Neuronal stem cell (in vitro differentiated cells): Measurements from ENCODE around the gene CELSR3.

Experiments
- DNase-seq: peaks from one replicate; pipeline ENCODE4 v3.0.0-alpha.2; 2013; ENCODE audit warnings: low spot score
- H2AFZ ChIP-seq: one replicate; pipeline ENCODE4 v1.6.1; 2013; ENCODE audit warnings: mild to moderate bottlenecking, low read length, inconsistent platforms
- H2AK5ac ChIP-seq: 2 replicates; pipeline ENCODE4 v1.6.1; 2013; ENCODE audit warnings: low read depth, mild to moderate bottlenecking, inconsistent platforms, low read length, moderate library complexity, mixed read lengths
- H2BK120ac ChIP-seq: 2 replicates; pipeline ENCODE4 v1.6.1; 2013; ENCODE audit warnings: low read depth, mild to moderate bottlenecking, inconsistent platforms, low read length, moderate library complexity, mixed read lengths
- H2BK12ac ChIP-seq: one replicate; pipeline ENCODE4 v1.6.1; 2013; ENCODE audit warnings: low read length, inconsistent platforms
- H2BK15ac ChIP-seq: 2 replicates; pipeline ENCODE4 v1.6.1; 2013; ENCODE audit warnings: mild to moderate bottlenecking, low read length, inconsistent platforms, mixed read lengths
- H2BK5ac ChIP-seq: one replicate; pipeline ENCODE4 v1.6.1; 2013; ENCODE audit warnings: inconsistent platforms, mild to moderate bottlenecking, low read length, moderate library complexity
- H3K14ac ChIP-seq: one replicate; pipeline ENCODE4 v1.6.1; 2013; ENCODE audit warnings: low read length, inconsistent platforms
- H3K18ac ChIP-seq: 2 replicates; pipeline ENCODE4 v1.6.1; 2013; ENCODE audit warnings: low read length, inconsistent platforms
- H3K23ac ChIP-seq: 2 replicates; pipeline ENCODE4 v1.6.1; 2013; ENCODE audit warnings: low read depth, mild to moderate bottlenecking, mixed read lengths, low read length, inconsistent platforms; ENCODE audit not compliant: poor library complexity
- H3K27ac ChIP-seq: replicated peaks from 3 replicates; pipeline ENCODE4 v1.5.1; 2013; ENCODE audit warnings: low read length, inconsistent platforms
- H3K27me3 ChIP-seq, 3 experiments: 2 replicates each; pipeline ENCODE4 v1.6.1; 2013; ENCODE audit warnings: low read length in 3 of 3, mild to moderate bottlenecking in 2 of 3, inconsistent platforms in 1 of 3, low read depth in 1 of 3, mixed read lengths in 1 of 3, moderate library complexity in 1 of 3; ENCODE audit not compliant: control insufficient read depth in 3 of 3, insufficient read depth in 3 of 3
- H3K36me3 ChIP-seq, 2 donors: replicated peaks in 1 of 2; 2 replicates each; pipeline ENCODE4 v1.6.1; 2013; ENCODE audit warnings: low read length in 2 of 2; ENCODE audit not compliant: control insufficient read depth in 2 of 2, insufficient read depth in 2 of 2
- H3K4ac ChIP-seq: 2 replicates; pipeline ENCODE4 v1.6.1; 2013; ENCODE audit warnings: inconsistent platforms, mild to moderate bottlenecking, low read length, moderate library complexity
- H3K4me1 ChIP-seq, 2 donors: 1 replicate in 1 of 2; 2 replicates in 1 of 2; pipeline ENCODE4 v1.6.1; 2013; ENCODE audit warnings: low read length in 2 of 2, low read depth in 1 of 2; ENCODE audit not compliant: control insufficient read depth in 2 of 2, insufficient read depth in 1 of 2
- H3K4me2 ChIP-seq: one replicate; pipeline ENCODE4 v1.6.1; 2013; ENCODE audit warnings: mild to moderate bottlenecking, low read length, inconsistent platforms; ENCODE audit not compliant: insufficient read depth, poor library complexity, severe bottlenecking
- H3K4me3 ChIP-seq, 2 donors: 2 replicates each; pipeline ENCODE4 v1.5.1; 2013; ENCODE audit warnings: low read length in 2 of 2, mild to moderate bottlenecking in 2 of 2, inconsistent platforms in 1 of 2, moderate library complexity in 1 of 2
- H3K79me1 ChIP-seq: one replicate; pipeline ENCODE4 v1.6.1; 2013; ENCODE audit warnings: low read depth, mild to moderate bottlenecking, inconsistent platforms, low read length, moderate library complexity
- H3K9ac ChIP-seq: one replicate; pipeline ENCODE4 v1.6.1; 2013; ENCODE audit warnings: mild to moderate bottlenecking, low read depth, low read length, inconsistent platforms; ENCODE audit not compliant: poor library complexity
- H3K9me3 ChIP-seq, 2 donors: replicated peaks in 1 of 2; 2 replicates each; pipeline versions ENCODE3 to v1.6.1; 2013; ENCODE audit warnings: low read length in 2 of 2, mild to moderate bottlenecking in 2 of 2, inconsistent platforms in 1 of 2, low read depth in 1 of 2, mixed read lengths in 1 of 2, moderate library complexity in 1 of 2; ENCODE audit not compliant: control insufficient read depth in 2 of 2, insufficient read depth in 1 of 2
- H4K8ac ChIP-seq: one replicate; pipeline ENCODE4 v1.6.1; 2013; ENCODE audit warnings: low read depth, mild to moderate bottlenecking, inconsistent platforms, low read length, moderate library complexity
- H4K91ac ChIP-seq: one replicate; pipeline ENCODE4 v1.6.1; 2013; ENCODE audit warnings: low read length, low read depth, mild to moderate bottlenecking, inconsistent platforms; ENCODE audit not compliant: poor library complexity
- WGBS, 2 donors: extraction: QIAGEN DNeasy Blood & Tissue Kit; methylation state at CpG; one replicate each; pipeline ENCODE4 v1.1.7; 2013; ENCODE audit warnings: missing lambda C conversion rate in 2 of 2, mixed read lengths in 1 of 2; ENCODE audit not compliant: insufficient read length in 2 of 2, insufficient replicate concordance in 1 of 2; ENCODE audit errors: extremely low coverage in 2 of 2; 5-methylcytosine and 5-hydroxymethylcytosine counted together

CELSR3 gene

GRCh38 chr3:48630407-48630806 lies 32.3 kb downstream of the CELSR3 start:
- H3K36me3 ChIP-seq: peaks cover 63 to 82% of the 10 kb centered on the region in 2 donors
- H2AK5ac ChIP-seq: no peak overlapping the region
- peak overlapping the region; percentile 56 for H2BK5ac ChIP-seq
- H2BK12ac ChIP-seq: no peak overlapping the region
- H3K27ac ChIP-seq: no peak overlapping the region
- H3K14ac ChIP-seq: no peak overlapping the region
- H3K9me3 ChIP-seq: no peaks in the 10 kb centered on the region
- no peak overlapping the region for H2BK120ac ChIP-seq
- no peak overlapping the region for H3K4ac ChIP-seq
- H3K9ac ChIP-seq: no peak overlapping the region
- H4K8ac ChIP-seq: no peak overlapping the region
- H3K79me1 ChIP-seq: peaks cover 7% of the 10 kb centered on the region
- no peak overlapping the region for H2BK15ac ChIP-seq
- H3K23ac ChIP-seq: no peak overlapping the region
- peaks cover 5 to 8% of the 10 kb centered on the region in 2 donors for H3K4me1 ChIP-seq
- no peak overlapping the region for H3K4me3 ChIP-seq
- H3K4me2 ChIP-seq: no peak overlapping the region
- no peak overlapping the region for H4K91ac ChIP-seq
- no CpG with 5 or more reads among the region's 8 CpGs for WGBS, 2 donors
- H2AFZ ChIP-seq: no peak overlapping the region
- DNase-seq: no peak
- H3K18ac ChIP-seq: no peak overlapping the region
- no peaks in the 10 kb centered on the region for H3K27me3 ChIP-seq

DNA sequence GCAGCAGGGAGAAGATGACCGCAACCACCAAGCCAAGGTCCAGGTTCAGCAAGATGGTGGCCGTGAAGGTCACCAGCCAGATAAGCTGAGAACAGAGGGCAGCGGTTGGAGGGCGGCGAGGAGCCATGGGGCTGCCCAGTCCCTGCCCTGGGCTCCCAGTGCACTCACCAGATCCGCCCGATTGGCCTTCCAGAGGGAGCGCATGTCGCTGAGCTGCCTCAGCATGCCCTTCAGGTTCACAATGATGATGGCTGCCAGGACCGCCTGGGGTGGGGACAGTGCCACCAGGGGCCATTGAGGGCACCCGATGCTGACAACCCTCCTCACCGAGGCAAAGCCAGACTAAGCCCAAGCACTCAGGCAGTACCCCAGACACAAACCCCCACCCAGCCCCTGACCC lies 32.8 kb downstream of the CELSR3 start:
- no CpG with 5 or more reads among the region's 12 CpGs for WGBS, 2 donors
- H3K27ac ChIP-seq: no peak overlapping the region
- no peak overlapping the region for H2BK12ac ChIP-seq
- H3K4me3 ChIP-seq: peak overlapping the region in 1 of 2 donors; percentile 42
- H3K27me3 ChIP-seq: no peaks in the 10 kb centered on the region
- peak overlapping the region; percentile 11 for H3K18ac ChIP-seq
- no peak overlapping the region for H3K14ac ChIP-seq
- H2BK5ac ChIP-seq: no peak overlapping the region
- no peak overlapping the region for H4K8ac ChIP-seq
- H3K4me2 ChIP-seq: no peak overlapping the region
- no peak overlapping the region for H2AK5ac ChIP-seq
- no peak for DNase-seq
- H3K79me1 ChIP-seq: peaks cover 7% of the 10 kb centered on the region
- no peak overlapping the region for H3K9ac ChIP-seq
- no peak overlapping the region for H2BK15ac ChIP-seq
- no peak overlapping the region for H4K91ac ChIP-seq
- H2BK120ac ChIP-seq: no peak overlapping the region
- no peak overlapping the region for H2AFZ ChIP-seq
- no peaks in the 10 kb centered on the region for H3K9me3 ChIP-seq
- H3K23ac ChIP-seq: no peak overlapping the region
- H3K4ac ChIP-seq: no peak overlapping the region
- H3K36me3 ChIP-seq: peaks cover 66 to 87% of the 10 kb centered on the region in 2 donors
- H3K4me1 ChIP-seq: peaks cover 5 to 8% of the 10 kb centered on the region in 2 donors

GRCh38 chr3:48628277-48629017 lies 34.2 kb downstream of the CELSR3 start:
- Histone ChIP-seq H3K23ac (no peak overlapping the region), H2BK5ac (no peak overlapping the region), H3K4me2 (no peak overlapping the region), H2BK120ac (no peak overlapping the region), H3K36me3 (peaks cover 71 to 92% of the 10 kb centered on the region in 2 donors), H3K18ac (no peak overlapping the region), H4K8ac (no peak overlapping the region), H2AFZ (no peak overlapping the region), H3K79me1 (peaks cover 5% of the 10 kb centered on the region), H3K27me3 (no peaks in the 10 kb centered on the region), H2BK15ac (no peak overlapping the region), H3K14ac (no peak overlapping the region), H3K9ac (peak overlapping the region; percentile 57), H3K9me3 (no peaks in the 10 kb centered on the region), H3K27ac (no peak overlapping the region), H4K91ac (no peak overlapping the region), H3K4me3 (no peak overlapping the region), H2BK12ac (no peak overlapping the region), H2AK5ac (no peak overlapping the region), H3K4ac (no peak overlapping the region), H3K4me1 (no peaks in the 10 kb centered on the region)
- no peak for DNase-seq
- no CpG with 5 or more reads among the region's 13 CpGs for WGBS, 2 donors

GRCh38 chr3:48625600-48625999 lies 37.1 kb downstream of the CELSR3 start:
- Histone ChIP-seq H2BK15ac (no peak overlapping the region), H4K91ac (no peak overlapping the region), H3K9ac (no peak overlapping the region), H2BK5ac (no peak overlapping the region), H3K4ac (no peak overlapping the region), H3K4me3 (no peak overlapping the region), H3K18ac (no peak overlapping the region), H2AK5ac (no peak overlapping the region), H2BK12ac (no peak overlapping the region), H4K8ac (no peak overlapping the region), H3K27me3 (no peaks in the 10 kb centered on the region), H3K4me2 (no peak overlapping the region), H2AFZ (no peak overlapping the region), H3K23ac (no peak overlapping the region), H3K79me1 (peaks cover 2% of the 10 kb centered on the region), H3K27ac (no peak overlapping the region), H3K14ac (no peak overlapping the region), H3K36me3 (peaks cover 45 to 78% of the 10 kb centered on the region in 2 donors), H3K4me1 (no peaks in the 10 kb centered on the region), H2BK120ac (no peak overlapping the region), H3K9me3 (no peaks in the 10 kb centered on the region)
- DNase-seq: no peak
- no CpG with 5 or more reads among the region's 6 CpGs for WGBS, 2 donors
